RWPE1 (cell line): ENCODE data around the gene APPL2.

Experiments used
- CTCF ChIA-PET: fragments of 350-600 bp; sonication (Branson Sonifier 250); formaldehyde crosslinking; extraction: SDS; loops from one replicate; lab custom pipeline; 2021; lab: Yijun Ruan, JAX
- POLR2A ChIA-PET: fragments of 400-600 bp; formaldehyde crosslinking; extraction: SDS; loops from one replicate; lab custom pipeline; 2020; ENCODE audit warnings: antibody characterized with exemption; ENCODE audit not compliant: low non-redundant PET; lab: Yijun Ruan, JAX
- DNase-seq: peaks from one replicate; pipeline ENCODE4 v3.0.0; 2012; ENCODE audit warnings: low spot score
- H3K27ac ChIP-seq: fragments of 450-650 bp; 2 replicates; pipeline ENCODE4 v1.5.1; 2017
- TF ChIP-seq, protein P1 (sequence below): fragments of 450-650 bp; conservative IDR thresholded peaks from 2 replicates; pipeline ENCODE4 v1.5.1; 2017; ENCODE audit warnings: low read depth, mild to moderate bottlenecking

APPL2 gene

DNA sequence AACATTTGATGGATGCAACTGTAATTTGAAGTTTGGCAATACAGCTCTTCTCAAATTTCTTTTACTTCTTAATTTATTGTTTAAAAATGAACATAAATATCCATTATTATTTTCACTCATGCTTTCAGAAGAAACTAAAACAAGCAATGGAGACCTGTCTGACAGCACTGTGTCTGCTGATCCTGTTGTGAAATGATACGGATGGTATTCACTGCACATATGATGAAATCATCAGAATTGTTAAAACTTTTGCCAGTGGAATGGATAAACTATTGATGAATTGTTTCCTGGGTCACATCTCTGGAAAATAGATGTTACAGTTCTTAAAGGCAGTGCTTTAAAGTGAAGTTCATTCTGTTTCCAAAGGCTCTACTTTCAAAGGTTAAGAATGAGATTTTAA lies 69.2 kb downstream of the APPL2 start:
- ChIA-PET POLR2A (no interaction called here), CTCF (no interaction called here)

DNA sequence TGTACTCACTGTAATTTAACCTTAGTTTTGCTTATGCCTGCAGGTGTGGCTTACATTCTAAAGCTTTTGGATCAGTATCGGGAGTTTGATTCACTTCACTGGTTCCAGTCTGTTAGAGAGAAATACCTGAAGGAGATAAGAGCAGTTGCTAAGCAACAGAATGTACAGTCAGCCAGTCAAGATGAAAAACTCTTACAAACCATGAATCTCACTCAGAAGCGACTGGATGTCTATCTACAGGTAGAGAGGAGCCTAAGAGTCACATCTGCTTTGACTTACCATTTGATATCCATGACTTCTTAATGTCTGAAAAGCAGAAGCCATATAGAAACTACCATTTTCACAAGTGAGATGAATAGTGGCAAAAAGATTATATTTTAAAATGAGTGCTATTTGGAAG lies 71.9 kb downstream of the APPL2 start:
- TF ChIP-seq, protein P1, sequence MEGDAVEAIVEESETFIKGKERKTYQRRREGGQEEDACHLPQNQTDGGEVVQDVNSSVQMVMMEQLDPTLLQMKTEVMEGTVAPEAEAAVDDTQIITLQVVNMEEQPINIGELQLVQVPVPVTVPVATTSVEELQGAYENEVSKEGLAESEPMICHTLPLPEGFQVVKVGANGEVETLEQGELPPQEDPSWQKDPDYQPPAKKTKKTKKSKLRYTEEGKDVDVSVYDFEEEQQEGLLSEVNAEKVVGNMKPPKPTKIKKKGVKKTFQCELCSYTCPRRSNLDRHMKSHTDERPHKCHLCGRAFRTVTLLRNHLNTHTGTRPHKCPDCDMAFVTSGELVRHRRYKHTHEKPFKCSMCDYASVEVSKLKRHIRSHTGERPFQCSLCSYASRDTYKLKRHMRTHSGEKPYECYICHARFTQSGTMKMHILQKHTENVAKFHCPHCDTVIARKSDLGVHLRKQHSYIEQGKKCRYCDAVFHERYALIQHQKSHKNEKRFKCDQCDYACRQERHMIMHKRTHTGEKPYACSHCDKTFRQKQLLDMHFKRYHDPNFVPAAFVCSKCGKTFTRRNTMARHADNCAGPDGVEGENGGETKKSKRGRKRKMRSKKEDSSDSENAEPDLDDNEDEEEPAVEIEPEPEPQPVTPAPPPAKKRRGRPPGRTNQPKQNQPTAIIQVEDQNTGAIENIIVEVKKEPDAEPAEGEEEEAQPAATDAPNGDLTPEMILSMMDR: no peak
- no peak for DNase-seq
- POLR2A ChIA-PET: no interaction called here
- no peak overlapping the region for H3K27ac ChIP-seq
- CTCF ChIA-PET: no interaction called here

More for the DNA sequence above, 69.2 kb downstream of the APPL2 start:
- H3K27ac ChIP-seq: no peak overlapping the region
- TF ChIP-seq, protein P1: no peak
- DNase-seq: no peak

DNA sequence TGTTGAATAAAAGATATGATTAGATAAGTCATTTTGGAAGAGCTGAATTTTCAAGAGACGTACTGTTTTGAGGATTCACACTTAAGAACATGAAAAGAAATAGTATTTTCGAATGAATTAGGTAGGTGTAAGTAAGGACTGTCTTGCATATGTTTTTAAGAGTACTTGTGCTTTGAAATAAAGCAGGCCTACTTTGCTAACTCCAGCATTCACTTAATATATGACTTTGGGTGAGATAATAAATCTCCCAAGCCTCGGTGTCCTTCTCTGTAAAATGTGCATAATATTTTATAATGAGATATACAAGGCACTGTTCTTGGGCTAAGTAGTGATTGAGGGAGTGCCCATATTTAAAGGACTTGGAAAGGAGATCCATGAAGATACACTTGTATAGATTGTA lies 73.8 kb downstream of the APPL2 start:
- POLR2A ChIA-PET: no interaction called here
- TF ChIP-seq, protein P1: no peak
- H3K27ac ChIP-seq: no peak overlapping the region
- DNase-seq: no peak
- CTCF ChIA-PET: no interaction called here

DNA sequence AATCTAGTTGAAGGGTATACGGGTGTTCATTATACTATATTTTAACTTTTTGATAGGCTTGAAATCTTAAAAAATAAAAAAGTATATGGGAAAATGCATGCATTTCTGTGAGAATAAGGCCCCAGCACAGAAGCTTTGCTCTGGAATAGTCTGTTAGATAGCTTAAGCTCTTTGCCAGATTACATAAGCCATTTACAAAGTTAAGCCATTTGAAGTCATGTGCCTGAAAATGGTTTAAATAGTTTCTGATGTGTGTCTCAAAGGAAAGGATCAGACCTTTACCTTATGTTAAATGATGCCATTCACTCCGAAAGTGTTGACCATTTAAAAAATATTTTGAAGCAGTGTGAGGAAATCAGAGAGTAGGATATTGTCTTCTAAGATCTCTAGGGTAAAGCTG lies 77.1 kb downstream of the APPL2 start:
- ChIA-PET POLR2A (no interaction called here), CTCF (no interaction called here)
- DNase-seq: no peak
- no peak overlapping the region for H3K27ac ChIP-seq
- TF ChIP-seq, protein P1: no peak

DNA sequence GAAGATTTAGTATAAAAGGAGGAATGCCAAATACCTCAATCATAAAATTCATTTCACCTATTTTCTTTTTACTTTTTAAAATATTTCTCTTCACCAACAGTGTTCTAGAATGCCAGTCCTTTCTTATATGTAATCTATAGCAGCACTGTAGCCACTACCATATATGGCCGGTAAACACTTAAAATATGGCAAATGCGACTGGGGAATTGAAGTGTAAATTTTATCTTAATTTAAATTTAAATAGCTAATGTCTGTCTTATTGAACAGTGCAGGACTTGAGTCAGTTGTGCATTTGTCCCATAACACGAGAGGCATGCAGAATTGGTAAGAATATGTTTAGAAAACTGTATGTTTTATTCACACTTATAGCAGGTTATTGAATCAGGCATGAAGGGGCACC lies 78.4 kb downstream of the APPL2 start:
- CTCF ChIA-PET: no interaction called here
- POLR2A ChIA-PET: no interaction called here
- TF ChIP-seq, protein P1: no peak
- DNase-seq: no peak
- H3K27ac ChIP-seq: no peak overlapping the region

DNA sequence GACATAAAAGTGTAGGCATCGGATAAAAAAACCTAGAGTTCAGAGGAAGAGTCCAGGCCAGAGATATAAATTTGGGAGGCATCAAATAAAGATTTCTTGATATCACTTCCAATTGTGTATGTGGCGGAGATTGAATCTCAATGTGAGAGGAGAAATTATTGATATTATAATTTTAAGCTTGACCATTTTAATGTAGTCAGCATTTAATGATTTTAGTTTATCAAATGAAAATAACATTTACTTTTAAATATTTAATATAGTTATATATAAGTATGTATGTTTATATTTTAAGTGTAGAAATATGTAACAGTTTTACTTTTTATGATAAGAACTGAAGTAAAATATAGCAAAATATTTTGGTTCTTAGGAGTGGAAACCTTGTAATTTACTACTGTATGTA lies 79.7 kb downstream of the APPL2 start:
- TF ChIP-seq, protein P1: no peak
- H3K27ac ChIP-seq: no peak overlapping the region
- CTCF ChIA-PET: no interaction called here
- POLR2A ChIA-PET: no interaction called here
- DNase-seq: no peak

DNA sequence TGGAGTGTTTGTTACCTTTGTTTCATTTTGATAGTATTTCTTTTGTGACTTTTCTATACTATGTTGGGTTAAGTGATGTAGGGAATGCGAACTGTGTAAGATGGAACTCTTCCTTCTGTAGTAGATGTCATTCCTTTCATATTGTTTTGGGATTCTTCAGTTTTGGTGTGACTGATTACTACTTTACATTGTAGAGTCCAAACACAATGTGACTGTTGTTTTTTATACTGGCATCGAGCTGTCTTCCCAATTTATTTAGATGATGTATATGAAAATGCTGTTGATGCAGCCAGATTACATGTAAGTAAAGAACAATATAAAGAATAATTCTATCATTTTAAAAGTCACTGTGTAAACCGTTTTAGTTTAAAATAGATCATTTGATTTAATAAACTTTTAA lies 93.7 kb downstream of the APPL2 start:
- ChIA-PET CTCF (no interaction called here), POLR2A (no interaction called here)
- DNase-seq: no peak
- H3K27ac ChIP-seq: no peak overlapping the region
- TF ChIP-seq, protein P1: no peak
